NCI-H2227 (cell line): Measurements from ENCODE around the gene NOS3.
A peak's percentile ranks its signal among the peaks of the same experiment; 100 is the strongest.

ENCODE experiments used
- DNase-seq: peaks from one replicate; lab custom pipeline; 2025; ENCODE audit not compliant: unreplicated experiment; lab: John Stamatoyannopoulos, UW

NOS3 gene

DNA sequence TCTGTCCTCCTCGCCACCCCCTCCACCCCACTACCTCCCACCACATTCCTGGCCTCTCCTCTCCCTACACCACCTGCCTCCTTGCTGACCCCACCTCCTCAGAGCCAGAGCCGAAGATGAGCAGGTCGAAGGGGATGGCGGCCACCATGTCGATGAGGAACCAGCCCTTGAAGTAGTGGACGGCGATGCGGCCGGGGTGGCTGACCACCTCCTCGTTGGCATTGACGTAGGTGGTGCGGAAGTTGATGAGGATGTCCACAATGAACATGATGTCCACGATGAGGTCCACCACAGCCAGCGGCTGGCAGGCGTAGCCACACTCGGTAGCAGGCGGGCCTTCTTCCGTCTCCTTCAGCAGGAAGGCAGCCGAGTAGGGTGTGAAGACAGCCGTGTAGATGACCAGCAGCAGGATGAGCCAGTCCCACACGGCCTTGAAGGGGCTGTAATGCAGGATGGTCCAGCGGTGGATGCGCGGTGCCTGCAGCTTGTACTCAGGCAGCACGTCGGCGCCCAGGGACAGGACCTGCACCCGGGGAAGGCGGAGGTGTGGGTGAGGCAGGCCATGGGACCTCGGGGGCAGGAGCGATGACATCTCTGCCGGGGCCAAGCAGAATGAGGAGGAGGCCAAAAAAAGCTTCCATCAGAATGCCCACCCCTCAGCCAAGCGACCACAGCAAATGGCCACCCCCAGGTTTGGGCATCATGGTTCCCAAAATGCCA is 38.3 kb upstream of the NOS3 start:
- no peak for DNase-seq

- no peak for DNase-seq
Measured at GRCh38 chr7:150953061-150953997, 37.5 kb upstream of the NOS3 start.

DNA sequence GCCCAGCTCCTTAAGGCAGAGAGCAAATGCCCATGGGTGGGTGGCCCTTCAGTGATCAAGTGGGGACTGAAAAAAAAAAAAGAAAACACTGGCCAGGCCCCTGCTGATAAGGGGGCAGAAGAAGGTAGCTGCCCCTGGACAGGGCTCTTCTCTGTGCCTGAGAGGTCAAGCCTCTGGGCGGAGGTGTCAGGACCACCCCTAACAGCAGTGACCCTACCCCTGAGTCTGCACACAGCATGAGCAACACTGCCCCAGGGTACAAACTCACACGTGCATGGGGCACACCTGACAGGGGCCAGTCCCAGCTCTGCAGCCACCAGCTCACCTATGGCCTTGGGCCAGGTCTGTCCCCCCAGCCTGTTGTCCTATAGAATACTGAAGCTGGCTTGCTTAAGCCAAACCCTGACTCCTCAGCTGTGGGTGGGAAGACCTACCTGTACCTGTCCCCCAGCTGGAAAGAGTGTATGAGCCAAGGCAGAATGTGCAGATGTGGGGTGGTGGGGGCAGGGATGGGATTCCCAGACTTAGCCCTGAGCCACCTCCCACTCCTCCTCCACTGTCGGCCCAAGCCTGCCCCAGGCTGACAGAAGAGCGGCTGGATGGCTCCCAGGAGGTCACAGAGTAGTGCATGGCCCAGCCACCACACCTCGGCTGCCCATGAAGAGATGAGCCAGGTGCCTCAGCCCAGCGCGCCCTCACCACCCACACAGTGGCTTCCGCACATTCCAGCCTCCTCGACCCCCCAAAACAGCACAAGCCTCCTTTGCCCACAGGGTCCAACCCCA is 36.4 kb upstream of the NOS3 start:
- DNase-seq: no peak

GRCh38 chr7:150954986-150955518 is 35.8 kb upstream of the NOS3 start:
- DNase-seq: no peak

DNA sequence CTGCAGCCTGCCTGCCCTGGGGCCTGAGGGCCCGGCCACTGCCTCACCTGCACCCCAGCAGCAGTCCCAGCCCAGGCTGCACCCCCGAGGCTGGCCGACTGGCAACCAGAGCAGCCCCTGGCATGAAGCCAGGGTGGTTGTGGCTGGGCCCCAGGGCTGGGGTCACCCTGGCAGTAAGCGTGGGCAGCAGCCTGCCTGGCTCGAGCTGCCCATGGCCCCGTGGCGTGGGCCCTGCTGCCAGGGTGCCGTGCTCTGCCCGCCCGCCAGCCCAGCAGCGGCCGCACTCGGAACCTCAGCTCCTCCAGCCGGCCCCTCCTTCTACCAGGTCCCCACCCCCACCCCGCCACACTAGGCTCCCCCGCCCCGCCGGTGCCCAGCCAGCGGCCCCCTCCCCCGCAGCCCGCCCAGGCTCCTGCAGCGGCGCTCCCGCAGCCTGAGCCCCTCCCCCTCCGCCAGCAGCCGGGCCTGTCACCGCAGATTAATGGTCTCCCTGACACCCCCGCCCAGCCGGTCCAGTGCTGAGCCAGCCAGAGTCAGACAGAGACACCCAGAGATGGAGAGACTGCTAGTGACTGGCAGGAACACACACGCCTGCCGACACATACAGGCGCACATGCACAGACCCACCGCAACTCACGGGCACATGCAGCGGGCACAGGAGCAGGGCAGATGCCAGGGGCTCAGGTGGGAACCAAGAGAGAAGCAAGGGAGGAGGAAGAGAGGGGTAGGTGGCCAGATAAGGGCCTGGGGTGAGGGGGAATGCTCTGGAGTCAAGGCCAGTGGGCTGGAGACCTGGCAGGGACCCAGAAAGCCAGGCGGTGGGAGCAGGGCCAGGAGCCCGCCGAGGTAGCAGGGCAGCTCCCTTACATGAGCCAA is 35.1 kb upstream of the NOS3 start:
- DNase-seq: peak; percentile 92

DNA sequence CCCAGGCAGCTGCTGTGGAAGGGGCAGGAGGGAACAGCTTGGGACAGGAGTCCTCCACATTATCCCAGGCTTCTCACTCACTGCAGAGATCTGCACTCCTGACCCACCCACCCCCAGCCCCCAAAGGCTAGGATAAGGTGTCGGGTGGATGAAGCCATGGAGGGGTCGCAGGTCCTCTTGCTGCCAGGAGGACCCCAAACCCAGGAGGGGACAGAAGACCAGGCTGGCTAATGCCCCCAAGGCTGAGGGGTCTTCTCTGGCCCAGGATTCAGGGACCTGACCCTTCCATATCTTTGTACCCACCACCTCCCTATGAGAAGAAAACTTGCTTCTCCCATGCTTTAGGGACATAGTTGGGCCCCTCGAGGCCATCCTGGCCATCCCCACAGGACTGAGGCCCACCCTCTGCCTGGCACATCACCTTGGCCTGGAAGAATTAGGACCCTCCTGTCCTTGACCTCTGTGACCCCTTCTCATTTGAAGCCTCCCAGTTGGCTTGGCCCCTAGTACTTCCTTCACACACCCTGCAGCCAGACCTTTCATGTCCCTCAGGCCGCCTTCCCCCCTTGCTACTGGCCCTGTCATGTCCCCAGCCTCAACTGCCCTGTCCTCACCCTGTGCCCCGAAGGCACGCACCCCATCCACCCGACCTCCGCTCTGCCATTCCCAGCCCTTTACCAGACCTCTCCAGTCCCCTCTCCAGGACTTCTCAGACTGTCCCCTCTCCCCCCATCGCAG is 34.3 kb upstream of the NOS3 start:
- no peak for DNase-seq

- no peak for DNase-seq
Measured at GRCh38 chr7:150957133-150958020, 33.4 kb upstream of the NOS3 start.

DNA sequence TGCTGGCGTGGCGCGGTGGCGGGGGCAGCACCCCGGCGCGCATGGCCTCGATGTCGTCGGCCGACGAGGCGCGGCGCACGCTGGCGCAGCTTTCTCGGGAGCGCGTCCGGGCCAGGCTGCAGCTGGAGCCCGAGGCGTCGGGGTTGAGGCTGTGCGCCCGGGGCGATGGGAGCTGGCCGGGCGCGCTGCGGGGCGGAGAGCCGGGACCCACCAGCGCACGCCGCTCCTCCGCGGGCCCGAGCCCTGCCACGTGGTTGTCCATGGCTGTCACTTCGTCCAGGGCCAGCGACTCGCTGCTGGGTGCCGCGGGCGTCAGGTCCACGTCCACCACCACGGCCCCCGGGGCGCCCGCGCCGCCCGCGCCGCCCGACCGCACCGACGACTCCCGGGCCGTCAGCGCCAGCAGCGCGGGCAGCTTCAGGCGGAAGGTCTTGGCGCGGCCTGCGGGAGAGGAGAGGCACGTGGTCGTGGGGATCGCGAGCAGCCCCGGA is 32.7 kb upstream of the NOS3 start:
- DNase-seq: no peak

DNA sequence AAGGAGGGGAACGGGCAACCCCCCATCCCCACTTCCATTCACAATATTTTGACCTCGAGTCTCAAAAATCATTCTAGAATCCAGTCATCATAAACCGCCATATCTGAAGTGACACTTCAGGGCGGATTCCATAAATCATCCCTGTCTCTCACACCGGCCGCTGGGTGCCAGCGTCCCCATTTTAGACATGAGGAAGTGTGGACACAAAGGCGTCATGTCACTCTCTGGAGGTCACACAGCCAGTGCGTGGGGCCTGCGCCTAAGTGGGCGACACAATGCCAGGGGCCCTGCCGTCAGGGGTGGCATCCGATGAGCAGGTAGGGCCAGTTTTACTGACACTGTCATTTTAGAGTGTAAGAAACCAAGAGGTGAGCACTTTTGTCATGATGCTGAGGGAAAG is 32.2 kb upstream of the NOS3 start:
- DNase-seq: no peak

- no peak for DNase-seq
Measured at GRCh38 chr7:150959081-150959480, 31.7 kb upstream of the NOS3 start.

DNA sequence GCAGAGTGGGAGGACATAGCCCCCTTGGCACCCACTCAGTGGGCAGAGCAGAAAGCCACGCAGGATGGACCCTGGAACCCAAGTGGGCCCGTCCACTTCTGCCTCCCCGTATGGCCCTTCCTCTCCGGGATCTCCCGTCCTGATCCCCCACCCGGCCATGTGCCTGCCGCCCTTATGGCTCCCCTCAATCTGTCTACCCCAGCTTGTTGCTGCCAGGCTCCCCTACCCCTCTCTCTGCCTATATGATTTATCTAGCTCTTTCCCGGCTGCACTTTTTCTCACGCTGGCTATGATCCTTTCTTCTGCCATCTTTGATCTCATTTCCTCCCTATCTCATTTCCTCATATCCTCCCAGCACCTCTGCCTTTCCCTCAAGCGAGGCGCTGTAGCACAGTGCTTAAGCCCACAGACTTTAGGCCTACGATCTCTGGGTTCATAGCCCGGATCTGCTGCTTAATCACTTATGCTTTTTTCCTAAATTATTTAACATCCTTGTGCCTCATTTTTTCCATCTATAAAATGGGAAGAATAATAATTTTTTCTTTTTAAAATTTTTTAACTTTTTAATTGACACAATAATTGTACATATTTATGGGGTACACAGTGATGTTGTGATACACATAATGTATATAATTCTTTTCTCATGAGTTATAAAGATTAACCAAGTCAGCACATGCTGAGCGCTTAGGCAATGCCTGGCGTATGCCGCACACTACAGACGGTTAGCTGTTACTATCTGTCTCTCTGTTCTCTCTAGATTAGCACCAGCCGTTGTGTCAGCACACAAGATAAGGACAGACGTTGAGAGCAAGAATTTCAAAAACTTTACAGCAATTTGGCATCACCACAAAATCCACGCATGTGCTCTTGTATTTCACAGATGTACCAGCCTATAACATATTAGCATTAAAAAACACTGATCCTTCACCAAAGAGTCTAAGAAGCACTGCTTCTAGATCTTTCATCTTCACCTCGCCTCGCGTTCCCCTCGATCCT is 30.8 kb upstream of the NOS3 start:
- no peak for DNase-seq

DNA sequence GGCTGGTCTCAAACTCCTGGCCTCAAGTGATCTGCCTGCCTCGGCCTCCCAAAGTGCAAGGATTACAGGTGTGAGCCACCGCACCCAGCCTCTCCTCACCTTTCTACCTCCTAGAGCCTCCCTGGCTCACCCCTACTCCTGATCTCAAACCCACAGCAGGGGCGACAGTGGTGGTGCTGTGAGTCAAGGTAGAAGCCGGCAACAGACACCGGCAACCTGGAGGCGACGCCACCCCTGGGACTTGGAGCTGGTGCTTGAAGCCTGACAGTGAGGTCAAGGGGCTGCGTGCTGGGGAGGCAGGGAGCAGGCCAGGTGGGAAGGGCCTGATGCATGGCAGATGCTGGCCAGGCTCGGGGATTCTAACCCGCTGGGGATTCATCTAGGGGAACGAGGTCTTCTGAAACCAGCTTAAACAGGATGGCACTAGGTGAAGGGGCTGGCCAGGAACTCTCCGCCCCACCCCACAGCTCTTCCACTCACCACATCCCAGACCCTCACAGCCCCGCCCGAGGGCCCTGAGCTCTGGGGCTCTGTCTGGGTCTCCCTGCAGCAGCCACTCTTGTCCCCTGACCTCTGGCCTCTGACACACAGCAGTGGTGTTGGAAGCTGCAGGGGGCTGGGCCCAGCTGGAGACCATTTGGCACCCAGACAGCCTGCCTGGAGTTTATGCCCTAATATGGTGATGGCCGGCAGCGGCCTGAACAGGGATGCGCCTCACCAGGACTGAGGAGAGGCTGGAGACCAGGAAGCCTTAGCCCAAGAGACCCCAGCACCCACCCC is 29.1 kb upstream of the NOS3 start:
- DNase-seq: no peak

- DNase-seq: no peak
Measured at GRCh38 chr7:150962290-150962552, 28.6 kb upstream of the NOS3 start.

GRCh38 chr7:150962553-150963399 is 28.0 kb upstream of the NOS3 start:
- peak; percentile 81 for DNase-seq

- no peak for DNase-seq
Measured at GRCh38 chr7:150963707-150964559, 26.9 kb upstream of the NOS3 start.
